Stimulated activated CD4-positive, alpha-beta T cell treated with anti-CD3 and anti-CD28 coated beads, TNF-alpha, amount 100 ng/mL, for 48 hours (primary cell): ENCODE data around the gene MAML3.

Source experiments
- DNase-seq, 3 donors: peaks; one replicate each; pipeline ENCODE4 v3.0.0-alpha.2; 2020; ENCODE audit warnings: low read depth in 3 of 3

Gene MAML3

DNA sequence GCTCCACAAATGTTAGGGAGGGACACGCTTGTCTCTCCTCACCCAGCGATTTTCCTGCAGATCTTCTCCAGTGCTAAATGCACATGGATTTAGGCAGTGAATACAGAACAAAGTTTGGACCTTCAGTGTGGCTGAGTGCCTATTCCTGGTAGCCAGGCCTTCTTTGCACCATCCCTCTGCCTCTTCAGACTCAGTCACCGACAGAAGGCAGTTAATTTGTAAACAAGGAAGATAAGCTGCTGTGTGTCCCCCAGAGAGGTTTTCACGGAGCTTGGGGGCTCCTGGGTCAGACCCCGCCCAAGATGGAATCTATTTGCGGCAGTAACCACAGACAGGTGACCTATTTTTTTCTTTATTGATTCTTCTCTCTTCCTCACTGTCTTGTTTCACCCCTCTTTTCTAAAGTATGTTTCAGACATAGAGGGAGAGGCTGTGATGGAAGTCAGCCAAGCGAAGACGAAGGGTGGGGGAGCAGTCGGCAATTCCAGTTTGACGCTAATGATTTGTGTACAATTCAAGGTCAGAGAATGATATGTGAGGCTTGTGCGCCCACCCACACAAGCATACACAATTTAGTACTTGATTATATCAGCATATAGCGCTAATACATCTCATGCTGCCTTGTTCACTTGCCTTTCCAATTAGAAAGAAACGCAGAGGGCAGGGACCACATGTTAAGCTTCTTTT lies 287.6 kb downstream of the MAML3 start:
- no peak for DNase-seq

DNA sequence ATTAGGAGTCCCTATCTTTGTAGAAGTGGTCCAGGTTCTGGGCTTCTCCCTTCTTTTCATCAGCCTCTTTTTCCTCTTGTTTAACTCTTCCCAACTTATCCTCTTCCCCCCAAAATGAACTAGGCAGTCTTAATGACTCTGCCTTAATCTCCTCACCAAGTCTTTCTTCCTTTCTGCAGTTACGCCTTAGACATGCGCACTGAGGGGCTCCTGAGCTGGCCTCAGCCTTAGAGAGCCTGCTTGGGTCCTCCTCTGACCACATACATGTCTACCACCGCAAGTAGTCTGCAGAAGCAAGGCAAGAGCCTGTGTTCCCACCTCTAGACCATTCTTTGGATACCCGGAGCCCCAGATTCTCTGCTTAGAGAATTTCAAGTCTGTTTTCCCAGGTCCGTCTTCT lies 288.4 kb downstream of the MAML3 start:
- DNase-seq: no peak

DNA sequence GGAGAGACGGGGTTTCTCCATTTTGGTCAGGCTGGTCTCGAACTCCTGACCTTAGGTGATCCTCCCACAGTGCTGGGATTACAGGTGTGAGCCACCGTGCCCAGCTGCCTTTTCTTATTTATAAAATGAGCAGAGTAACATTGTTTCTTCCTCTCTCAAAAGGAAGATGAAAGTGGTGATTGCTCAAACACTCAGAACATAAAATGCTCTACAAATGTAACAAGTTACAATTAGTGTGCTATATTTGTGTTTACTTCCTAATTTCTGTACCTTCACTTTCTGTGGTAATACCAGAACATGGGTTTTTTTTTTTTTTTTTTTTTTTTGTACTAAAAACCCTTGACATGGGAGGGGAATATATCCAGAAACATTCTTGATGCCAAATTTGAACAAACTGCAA lies 290.5 kb downstream of the MAML3 start:
- no peak for DNase-seq

DNA sequence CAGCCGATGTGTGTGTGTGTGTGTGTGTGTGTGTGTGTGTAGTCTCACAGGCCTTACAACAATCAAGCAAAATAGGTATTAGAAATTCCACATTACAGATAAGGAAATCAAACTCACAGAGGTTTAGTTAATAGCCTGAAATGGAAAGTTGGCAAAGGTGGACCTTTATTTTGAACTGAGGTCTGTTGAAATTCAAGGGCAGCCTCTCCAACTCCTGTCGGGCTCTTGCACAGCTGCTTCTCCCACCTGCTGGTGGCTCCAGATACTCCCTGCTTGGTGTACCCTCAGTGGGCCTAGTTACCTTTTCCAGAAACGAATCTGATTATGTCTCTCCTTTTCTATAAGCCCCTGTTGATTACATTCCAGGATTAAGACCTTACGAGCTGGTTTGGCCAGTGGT lies 292.5 kb downstream of the MAML3 start:
- no peak for DNase-seq

DNA sequence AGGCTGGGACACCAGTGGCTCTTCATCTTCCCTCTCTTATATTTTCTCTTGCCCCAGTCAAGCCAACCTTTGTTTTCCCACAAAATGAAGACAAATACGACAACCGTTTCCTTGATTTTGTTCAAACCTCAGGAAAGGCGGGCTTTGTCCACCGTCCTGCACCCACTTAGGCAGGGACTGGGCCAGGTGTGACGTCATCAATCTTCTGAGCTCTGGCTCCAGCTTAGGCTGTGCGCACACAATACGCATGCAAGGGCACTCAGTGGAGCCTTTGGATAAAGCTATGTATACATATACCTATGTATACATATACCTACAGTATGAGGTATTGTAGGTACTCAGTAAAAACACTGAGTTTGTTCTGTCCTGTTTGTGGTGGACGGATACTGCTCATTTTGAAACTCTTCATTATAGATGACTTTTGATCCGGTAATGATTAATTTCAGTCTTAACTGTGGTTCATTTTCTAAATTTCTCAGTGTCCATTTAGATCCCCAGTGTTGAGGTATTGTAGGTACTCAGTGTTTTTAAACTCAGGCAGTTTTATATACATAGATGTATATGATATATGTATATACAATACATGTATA lies 293.5 kb downstream of the MAML3 start:
- DNase-seq: no peak

DNA sequence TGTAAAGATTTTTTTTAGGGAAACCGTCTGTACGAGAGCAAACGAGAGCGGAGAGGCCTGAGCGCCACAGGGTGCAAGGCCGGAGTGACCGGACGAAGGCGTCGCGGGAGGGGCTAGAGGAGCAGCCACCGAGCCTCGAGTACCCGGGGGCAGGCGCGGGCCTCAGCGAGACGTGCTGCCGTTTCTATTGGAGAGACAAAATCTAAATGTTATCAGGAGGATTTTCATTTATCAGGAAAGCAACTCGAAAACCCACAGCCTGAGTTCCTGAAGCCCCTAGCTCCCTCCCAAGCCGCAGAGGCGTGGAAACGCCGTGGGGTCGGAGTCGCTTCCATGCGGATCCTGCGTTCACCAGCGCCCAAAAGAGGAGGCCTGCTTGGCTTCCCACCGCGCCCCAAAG lies 294.1 kb downstream of the MAML3 start:
- DNase-seq: no peak

DNA sequence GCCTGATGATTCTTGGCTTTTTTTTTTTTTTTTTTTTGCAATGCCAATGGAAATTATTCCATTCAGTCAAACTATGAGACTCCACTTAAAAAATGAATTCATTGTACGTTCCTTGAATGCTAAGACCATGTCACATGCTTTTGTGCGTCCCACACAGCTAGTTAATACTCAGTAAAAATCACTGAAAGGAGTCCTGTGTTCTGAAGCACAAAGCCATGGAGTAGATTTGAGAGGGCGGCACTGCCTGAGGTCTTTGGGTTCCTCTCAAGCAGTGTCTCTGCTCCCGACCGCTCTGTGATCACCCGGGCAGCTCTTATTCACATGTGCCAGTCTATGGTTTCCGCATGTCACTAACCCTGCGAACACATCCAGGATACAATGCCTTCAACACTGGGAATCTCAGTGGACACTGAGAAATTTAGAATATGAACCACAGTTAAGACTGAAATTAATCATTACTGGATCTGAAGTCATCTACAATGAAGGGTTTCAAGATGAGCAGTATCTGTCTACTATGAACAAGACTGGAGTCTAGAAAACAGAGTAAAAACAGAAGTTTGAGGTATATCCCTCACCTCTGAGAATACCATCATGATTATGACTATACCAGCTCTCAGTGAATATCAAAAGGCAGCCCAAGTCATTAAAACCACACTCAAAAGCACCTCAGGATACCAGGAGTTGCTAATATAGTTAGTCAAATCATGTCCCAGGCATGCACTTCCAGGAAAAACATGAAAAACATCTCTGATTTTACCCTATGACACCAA lies 295.4 kb downstream of the MAML3 start:
- no peak for DNase-seq

DNA sequence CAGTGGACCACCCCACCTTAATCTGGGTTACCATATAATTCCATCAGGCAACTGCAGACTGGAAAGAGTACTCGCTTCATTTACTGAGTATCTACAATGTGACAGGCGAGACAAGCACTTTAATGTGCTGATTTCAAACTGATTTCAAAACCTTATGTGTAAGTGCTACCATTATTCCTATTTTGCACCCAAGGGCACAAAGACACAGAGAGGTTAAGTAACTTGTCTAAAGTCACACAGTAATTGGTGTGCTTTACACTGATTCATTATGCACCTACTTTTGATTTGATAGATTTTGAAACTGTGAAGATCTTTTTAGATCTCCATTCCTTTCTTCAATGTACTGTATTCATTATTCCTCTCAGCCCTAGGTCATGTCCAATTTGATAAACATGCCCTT lies 296.0 kb downstream of the MAML3 start:
- no peak for DNase-seq

DNA sequence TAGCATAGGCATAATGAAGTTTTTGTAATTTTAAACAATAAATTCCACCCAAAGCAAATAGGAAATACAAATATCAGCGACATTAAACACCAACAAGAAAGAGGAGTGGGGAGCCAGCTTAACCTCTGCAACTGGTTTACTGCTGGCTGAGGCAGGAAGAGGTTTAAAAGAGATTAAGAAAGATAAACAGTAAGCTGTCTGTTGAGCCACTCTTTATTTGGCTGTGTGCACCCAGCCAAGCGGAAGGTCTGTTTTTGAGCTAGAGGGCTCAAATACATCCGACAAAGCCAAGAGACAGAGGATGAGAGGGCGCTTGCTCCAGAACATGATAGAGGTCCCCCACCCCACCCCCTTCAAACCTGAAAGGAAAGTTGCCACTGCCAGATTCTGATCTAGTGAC lies 297.0 kb downstream of the MAML3 start:
- DNase-seq: no peak

DNA sequence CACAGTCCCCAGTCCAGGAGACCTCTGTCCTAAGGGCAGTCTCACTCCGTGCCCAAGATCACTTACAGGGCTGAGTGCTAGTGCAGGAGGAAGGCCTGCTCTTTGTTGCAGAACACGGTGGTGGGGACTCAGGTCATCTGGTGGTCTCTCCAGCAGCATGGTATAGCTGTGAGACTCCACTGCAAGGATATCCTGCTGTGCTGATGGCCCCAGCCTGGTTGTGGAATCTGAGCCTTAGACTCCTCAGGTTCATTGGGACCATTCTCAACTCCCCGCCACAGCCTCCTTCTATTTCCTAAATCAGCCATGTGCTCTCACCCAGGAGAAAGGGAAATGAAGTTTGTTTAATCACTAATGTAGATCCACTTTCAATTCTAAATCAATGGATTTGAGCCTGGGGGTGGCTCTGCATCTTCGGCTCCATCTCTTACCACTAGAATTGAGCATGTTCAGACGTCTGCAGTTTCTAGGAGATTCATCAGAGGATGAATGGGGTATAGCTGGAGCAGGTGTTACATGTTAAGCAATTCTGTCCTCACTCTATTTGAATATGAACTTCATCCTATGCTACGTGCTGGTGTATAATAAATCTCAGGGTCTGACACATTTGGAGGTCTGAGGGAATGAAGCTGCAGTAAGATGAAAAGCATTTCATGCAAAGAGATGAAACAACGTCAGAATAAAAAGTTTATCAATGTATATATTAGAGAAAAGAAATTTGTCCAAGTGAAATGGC lies 299.1 kb downstream of the MAML3 start:
- no peak for DNase-seq

DNA sequence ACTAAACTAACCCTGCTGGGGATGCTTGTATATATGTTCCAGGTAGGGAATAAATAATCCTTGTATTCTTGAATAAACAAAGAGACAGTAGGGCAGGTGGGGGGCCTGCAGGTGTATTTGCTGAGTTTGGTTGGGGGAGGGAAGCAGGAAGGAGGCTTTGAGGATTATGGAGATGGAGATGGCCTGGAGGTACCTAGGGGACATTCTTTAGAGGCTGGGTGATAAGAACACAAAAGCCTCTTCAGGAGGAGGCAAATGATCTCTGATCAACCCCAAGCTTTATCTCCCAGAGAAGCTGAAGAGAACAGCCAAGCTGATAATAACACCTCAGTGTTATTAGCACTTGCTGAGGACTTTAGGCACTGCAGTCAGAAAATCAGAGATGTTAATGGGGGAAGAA lies 300.7 kb downstream of the MAML3 start:
- no peak for DNase-seq

DNA sequence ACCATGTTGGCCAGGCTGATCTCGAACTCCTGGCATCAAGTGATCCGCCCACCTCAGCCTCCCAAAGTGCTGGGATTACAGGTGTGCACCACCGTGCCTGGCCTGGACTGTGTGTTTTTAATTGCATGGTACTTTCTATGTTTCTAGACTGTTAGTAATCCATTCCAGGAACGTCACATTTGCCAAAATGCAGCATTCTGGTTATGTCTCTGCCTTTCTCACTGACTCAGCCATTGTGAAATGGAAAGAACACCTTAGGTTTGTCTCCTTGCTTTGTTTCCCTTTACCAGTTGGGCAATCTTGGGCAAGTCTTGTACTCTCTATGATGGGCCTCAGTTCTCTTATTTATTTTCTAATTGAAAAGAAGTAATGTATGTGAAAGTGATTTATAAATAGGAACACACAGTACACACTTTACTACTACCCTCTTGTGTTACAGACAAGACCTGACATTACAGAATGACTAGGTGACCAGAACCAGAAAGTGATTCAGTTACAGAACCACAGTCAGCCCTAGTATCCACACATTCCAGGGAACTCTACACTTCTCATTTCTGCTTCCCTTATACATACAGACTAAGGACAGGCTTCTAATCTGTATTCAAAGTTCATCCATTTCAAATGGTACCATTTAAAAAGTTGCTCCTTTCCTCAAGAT lies 301.2 kb downstream of the MAML3 start:
- DNase-seq: no peak

DNA sequence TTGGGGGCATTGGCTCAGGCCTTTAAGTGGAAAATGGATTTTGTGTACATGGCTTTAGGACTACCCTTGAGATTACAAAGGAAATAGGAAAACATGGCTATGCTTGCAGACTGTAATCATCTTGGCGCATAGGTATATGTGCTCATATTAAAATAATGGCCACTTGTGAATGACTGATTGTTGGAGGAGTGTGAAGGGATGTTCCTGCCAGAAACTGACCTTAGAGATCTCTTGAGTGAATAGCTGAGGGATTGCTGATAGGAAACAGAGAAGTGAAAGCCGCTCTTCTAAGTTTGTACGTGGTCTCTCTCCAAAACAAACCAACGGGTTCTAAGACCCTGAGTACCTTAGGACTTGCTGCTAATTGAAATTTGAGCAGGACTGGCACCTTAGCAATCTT lies 302.3 kb downstream of the MAML3 start:
- DNase-seq: no peak

DNA sequence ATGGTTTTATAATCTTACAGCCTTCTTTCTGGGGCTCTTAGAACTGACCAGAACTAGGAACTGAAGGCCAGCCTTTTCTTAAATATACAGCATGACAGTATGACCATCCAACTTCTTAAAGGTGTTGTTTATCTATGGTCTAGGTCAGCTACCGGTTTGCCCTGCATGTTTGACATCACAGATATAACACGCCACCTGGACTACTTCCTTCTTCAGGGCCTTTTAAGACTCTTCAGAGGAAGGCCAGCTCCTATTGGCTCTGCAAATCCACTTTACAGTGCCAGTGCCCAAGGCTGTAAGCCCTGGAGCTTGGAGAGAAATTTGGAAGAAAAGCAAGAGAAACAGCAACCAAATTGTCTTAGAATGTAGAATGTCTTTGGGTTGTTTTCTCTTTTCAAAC lies 302.9 kb downstream of the MAML3 start:
- DNase-seq: no peak

DNA sequence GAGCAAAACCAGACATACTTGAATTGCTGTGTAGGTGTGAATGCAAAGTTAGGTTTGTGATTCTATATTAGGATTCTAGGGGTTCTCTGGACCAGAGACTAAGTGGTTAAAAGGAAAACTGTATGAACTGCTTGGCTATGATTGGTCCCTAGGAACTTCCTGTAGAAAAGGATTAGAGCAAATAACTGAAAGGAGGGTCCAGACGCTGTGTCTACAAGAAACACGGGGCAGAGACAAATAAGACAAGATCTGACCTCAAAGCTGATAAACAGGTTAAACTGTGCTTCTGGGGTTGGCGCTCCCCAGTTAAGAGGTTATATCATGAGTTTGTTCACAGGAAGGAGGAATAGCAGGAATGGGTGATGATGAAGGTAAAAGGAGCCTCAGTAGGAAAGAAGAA lies 304.8 kb downstream of the MAML3 start:
- DNase-seq: no peak

DNA sequence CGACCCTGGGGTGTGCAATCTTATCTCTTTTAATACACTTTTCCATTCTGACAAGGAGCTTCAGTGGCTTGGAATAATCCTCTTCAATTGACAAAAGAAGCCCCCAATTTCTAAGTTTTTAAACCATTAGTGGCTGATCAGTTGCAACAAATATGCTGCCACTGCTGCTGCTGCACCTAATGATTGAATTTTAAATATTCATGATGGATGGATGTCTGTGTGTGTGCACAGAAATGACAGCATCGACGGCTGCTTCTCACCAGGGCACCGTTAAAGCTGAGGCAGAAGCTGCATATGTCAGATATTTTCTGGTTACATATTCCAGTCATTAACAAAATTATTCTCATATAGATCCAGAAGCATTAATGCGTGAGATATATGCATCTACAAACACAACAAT lies 306.0 kb downstream of the MAML3 start:
- no peak for DNase-seq

DNA sequence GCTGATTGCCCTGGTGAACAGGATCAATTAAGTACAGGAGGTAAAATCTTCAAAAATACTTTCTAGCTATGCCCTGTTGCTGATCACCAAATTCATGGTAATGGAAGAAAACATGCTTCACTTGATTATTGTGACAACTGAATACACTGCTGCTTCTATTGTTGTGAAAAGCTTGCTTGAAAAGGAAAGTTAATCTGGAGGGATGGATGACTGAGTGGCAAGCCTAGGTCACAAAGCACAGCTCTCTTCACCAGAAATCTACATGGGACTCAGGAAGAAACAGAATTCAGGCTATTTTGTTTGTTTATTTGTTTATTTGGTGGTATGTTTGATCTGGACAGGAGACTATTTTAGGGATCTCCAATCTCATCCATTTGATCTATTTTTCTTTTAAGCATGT lies 306.4 kb downstream of the MAML3 start:
- DNase-seq: no peak

DNA sequence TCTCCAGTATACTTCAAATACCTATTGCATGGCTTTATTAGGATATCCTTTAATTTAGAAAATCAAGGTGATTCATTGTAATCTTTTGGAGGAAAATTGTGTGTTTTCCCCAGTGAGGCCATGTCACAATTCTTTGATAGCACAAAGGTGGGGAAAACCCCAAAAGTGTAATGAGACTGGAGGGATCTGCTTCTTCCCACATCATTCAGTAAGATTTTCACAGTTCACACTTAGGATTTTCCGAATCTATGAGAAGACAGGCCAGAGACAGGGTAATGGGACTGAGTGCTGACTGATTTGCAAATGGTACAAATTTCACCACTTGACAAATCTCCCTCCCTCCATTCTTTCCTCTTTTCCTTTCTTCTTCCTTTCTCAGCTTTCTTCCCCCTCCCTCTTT lies 307.2 kb downstream of the MAML3 start:
- no peak for DNase-seq

DNA sequence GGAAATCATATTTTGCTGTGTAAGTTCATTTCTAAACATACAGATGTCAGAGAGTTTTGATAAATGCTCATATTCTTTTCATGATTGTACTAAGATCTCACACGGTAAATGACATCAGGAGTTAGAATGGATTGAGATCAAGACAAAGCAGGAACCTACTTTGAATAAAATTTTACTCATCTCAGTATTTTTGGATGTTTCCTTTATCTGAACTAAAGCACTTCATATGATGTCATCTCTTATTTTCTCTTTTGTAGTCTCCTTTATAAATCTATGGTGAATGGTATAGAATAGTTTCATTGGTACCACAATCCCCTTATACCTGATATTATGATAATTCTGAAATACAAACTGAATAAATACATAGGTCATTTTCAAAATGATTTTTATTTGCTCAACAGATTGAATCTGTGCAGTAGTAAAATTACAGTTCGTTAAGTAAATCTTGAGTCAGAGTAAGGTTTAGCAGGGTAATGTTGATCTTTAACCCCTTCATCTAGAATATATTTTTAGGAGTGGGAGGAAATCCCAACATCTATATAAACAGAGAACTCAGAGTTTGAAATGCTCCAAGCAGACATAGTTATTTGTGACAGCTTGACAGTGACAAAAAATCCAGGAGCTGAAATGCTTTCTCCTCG lies 308.4 kb downstream of the MAML3 start:
- no peak for DNase-seq

DNA sequence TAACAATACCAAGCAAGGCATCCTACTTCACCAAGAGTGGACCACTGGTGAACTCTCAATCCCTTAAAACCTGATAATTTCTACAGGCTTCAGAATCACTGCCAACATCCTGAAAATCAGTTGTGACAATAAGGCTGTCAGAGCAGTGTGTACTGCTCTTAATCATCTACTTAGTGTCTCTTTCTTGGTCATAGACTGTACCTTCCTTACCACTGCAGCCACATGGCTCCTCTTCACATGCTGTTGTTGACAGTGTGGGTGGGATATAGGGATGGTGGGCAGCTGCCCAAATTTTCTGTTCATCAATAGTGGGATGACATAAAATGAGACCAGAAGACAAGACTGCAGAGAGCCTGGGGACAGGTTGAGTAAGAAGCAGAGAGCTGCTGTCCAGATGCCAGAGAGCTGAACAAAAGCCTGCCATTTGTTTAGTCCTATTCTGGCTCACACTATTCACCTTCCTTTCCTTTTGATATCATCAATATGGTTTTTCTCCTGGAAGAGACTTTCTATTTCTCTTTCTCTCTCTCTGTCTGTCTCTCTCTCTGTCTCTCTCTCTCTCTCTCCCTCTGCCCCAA lies 309.4 kb downstream of the MAML3 start:
- no peak for DNase-seq

DNA sequence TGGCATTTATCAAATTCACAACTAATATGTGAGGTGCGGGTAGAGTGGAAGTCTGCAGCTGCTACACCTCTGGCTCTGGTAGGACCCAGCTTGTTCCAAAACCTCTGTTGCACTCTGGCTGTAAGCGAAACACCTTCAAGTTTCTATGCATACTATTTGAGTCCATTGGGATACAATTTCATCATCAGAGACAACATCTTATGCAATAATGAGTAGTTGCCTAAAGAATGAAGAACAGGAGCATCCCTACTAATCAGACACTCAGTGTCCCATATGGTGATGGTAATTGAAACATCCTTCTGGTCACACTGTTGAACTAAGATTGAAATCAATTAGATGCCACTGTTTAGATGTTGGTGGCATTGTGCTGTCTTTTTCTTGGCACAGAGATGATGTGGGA lies 309.9 kb downstream of the MAML3 start:
- no peak for DNase-seq
